GM18502 (cell line): ENCODE data around the gene EXD2.
"Not testable (repeated sequence)": the region's sequence is repeated elsewhere in the genome, so short reads cannot be mapped to it uniquely, and the experiment has no call there.

Experiments used
- ATAC-seq: cut with Tn5 transposase; IDR thresholded peaks from one replicate; pipeline ENCODE4 v1.9.1; 2021; ENCODE audit warnings: mild to moderate bottlenecking; ENCODE audit not compliant: unreplicated experiment, poor library complexity

Gene EXD2

DNA sequence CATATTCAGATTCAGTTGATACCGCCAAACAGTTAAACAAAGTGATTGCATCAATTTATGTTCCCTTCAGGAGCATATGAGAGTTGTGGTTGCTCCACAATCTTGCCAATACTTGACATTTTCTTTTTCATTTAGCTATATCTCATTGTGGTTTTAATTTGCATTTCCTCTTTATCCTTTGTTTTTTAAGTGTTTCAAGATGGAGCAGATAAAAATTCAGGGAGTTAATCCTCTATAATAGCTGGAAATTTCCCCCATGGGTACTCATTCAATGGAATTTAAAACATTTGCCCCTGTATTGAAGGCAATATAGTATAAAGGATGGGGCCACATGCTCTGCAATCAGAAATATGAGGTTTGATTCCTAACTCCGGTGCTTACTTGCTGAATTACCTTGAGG is 1.1 kb upstream of the EXD2 start:
- ATAC-seq = no peak

DNA sequence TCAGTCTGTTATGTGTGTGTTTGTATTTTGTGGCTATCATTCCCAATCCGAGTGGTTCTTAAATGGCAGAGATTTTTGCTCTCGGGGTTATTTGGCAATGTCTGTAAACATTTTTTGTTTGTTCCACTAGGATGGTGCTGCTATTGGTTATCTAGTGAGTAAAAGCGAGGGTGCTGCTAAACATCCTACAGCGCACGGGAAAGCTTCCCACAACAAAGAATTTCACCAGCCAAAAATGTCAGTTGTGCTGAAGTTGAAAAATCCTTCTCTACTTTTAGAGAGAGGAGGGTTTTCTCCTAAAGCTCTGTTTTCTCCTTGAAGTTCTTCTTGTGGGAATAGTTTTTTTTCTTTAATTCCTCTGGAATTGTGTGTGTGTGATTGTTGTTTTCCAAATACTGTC is 2.4 kb downstream of the EXD2 start:
- no peak for ATAC-seq

DNA sequence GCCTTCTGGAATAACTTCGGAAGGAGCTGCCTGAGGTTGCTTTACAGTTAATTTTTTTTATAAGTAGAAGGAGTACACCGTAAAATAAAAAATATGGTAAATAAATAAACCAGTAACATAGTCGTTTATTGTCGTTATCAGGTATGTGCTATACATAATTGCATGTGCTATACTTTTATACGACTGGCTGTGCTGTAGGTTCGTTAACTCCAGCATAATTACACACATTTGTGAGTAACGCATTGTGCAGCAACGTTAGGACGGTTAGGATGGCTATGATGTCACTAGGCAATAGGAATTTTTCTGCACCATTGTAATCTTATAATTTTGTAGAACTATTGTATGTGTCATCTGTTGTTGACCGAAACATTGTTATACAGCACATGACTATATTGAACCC is 8.5 kb downstream of the EXD2 start:
- no peak for ATAC-seq

DNA sequence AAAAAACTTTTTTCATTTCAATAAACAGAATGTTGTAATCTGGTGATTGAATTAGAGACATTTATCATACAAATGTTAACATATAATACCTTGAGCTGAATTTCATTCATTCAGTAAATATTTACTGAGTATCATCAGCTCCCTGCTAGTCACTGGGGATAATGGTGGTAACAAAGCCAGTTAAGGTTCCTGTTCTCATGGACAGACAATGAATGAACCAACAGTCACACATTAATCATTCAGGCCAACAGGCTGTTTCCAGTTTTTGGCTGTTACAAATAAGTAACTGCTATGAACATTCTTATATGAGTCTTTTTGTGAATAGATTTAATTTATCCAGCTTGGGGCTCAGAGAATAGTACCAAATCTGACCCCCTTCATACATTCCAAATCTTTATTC is 13.5 kb downstream of the EXD2 start:
- no peak for ATAC-seq

DNA sequence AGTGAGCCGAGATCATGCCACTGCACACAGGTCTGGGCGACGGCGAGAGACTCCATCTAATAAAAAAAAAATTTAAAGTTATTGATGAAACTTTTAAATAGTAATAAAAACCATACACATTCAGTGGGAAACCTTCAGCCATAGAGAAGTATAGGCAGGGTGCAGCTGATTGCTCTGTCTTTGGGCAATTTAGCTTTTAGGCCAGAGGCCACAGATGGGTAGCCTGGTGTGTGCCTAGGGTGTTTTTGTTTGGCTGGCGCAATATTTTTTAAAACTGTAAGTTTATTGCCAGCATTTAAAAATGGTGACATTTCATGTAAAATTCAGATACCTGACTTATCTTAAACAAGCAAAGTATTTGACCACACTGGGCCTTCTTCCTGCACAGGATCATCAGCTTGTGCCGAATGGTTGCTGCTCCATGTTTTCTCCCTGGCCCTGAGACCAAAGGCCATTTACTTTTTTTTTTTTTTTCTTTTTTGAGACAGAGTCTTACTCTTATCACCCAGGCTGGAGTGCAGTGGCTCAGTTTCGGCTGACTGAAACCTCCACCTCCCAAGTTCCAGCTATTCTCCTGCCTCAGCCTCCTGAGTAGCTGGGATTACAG is 16.2 kb downstream of the EXD2 start:
- ATAC-seq = no peak

DNA sequence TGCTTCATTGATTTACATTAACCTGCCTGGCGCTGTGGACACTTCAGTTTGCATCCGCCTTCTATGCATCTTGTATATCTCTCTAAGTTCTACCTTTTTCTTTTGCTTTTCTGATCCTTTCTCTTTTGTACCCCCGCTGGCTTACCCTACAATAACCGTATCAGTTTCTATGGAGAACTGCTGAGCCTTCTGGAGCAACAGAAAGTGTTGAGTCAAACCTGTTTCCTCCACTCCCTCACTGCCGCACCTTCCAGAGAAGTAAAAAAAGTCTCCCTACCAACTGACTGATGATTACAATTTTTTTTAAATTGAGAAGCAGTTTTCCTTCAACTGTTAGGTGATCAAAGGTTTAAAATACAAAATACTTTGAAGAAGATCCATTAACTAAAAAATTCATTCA is 17.4 kb downstream of the EXD2 start:
- ATAC-seq = peak; percentile 60

DNA sequence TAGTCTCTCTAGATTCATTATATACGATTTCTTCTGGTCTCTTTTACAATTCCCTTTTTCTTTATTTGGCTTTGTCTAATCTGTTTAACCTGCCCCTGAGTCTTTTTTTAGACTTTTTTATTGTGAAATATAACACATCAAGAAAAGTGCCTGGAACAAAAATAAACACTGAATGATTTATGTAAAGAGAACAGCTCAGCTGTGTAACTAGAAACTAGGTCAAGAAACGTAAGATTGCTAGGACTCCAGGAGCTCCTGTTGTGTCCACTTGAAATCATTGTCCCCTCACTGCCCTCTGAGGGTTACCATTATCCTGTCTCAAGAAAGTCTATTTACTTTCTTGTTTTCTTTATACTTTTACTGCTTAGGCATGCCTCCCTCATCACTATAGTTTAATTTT is 23.1 kb downstream of the EXD2 start:
- ATAC-seq = no peak

DNA sequence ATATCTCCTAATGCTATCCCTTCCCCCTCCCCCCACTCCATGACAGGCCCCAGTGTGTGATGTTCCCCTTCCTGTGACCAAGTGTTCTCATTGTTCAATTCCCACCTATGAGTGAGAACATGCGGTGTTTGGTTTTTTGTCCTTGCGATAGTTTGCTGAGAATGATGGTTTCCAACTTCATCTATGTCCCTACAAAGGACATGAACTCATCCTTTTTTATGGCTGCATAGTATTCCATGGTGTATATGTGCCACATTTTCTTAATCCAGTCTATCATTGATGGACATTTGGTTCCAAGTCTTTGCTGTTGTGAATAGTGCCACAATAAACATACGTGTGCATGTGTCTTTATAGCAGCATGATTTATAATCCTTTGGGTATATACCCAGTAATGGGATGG is 26.4 kb downstream of the EXD2 start:
- ATAC-seq = not testable (repeated sequence)

DNA sequence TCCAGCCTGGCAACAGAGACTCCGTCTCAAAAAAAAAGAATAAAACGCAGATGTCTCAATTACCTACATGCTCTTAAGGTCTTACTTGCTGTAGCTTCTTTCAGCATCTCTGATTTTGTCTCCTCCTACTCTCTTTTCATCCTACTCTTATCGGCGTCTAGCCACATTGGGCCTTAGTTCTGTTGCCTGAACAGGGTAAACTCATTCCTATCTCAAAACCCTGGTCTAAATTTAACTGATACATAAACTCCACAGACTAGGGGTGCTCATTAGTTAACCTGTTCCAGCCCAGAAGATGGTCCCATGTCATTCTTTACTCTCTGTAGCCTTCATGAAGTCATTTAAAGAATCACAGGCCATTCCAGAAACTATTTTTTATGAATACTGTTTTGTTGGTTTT is 33.6 kb downstream of the EXD2 start:
- ATAC-seq = no peak

DNA sequence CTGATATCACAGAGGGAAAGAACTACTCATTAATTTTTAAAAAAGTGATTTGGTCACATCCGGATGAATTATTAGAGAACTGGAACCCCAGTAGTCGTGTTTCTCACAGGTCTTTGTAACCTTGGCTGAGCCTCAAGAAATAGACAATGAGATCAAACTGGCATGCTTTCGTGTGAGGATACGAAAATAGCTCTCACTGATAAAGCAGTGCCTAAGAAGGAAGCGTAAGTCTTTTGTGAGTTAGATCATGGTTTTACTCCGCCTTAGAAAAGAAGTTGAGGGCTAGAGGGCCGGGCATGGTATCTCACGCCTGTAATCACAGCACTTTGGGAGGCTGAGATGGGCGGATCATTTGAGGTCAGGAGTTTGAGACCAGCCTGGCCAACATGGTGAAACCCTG is 34.9 kb downstream of the EXD2 start:
- no peak for ATAC-seq

DNA sequence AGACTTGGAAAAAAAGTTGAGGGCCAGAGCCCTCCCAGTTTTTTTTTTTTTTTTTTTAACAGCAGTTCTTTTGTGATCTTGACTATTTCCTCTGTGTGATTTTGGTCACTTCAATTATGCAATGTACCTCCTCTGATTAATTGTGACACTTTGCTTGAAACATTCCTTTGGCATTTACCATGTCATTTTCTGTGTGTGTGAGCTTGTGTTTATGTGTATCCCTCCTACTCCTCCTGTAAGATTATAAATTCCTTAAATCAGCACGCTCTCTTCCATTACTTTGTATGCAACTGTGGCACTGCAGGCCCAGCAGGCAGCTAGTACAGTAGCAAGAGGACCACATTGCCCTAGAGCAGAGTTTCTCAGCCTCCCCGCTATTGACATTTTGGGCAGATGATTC is 35.4 kb downstream of the EXD2 start:
- no peak for ATAC-seq

DNA sequence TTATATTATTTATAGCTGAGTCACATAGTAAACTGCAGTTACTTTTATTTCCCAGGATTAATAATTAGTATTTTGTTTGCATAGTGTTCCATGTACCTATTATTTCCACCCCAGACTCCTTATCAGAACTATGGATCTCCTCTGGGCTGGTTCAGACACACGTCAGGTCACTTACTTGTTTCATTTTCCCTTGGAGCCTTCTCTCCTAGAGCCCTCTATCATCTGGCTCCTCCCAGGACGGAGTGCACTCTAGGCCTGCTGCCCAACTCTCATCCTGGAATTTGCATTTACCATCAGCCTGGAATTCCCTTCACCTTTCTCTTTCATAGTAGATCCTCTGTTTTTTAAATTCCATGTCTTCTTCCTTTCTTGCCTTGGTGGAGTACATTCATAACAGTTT is 40.2 kb downstream of the EXD2 start:
- ATAC-seq = no peak

DNA sequence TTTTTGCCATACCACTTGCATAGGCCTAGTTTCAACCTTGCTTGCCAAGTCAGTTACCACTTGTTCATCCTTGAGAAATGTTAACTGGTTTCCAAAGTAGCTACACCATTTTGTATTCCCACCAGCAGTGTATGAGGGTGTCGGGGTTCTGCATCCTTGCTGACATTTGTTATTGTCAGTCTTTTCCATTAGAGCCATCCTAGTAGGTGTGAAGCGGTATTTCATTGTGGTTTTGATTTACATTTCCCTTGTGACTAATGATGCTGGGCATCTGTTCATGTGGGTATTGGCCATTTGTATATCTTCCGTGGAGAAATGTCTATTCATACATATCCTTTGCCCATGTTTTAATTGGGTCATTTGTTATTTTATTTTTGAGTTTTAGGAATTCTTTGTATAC is 41.1 kb downstream of the EXD2 start:
- no peak for ATAC-seq

DNA sequence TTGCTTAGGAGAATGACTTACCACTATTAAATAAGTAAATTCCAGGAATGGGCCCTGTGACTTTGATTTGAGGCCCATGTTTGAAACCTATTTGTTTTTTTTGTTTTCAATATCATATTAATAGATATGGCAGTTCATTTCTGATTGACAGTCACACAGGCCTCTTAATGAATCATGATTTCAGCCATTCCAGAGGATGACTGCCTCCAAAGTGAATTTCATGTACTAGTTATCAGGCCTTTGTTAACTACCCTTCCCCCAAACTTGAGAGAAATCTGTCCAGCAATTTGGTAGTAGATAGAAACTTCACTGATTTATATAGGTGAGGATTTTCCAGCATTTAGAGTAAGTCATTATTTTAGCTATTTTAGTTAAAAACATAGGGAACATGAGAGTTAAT is 42.8 kb downstream of the EXD2 start:
- no peak for ATAC-seq

DNA sequence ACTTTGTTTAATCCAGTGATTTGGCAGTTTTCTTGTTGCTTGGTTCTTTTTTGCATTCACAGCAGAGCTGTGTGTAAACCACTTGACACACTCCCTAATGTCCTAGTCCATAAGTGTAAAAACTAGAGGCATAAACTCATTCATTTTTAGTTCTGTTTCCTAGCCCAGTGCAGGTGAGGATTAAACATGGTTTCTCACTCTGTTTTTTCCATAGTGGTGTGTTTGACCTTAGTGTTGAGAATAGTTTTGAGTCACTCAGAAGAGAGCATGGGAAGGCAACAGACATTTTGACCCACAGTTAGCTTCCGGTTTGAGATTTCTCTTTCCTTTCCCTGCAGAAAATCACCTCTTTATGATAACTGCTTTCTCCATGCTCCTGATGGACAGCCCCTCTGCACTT is 44.4 kb downstream of the EXD2 start:
- ATAC-seq = no peak

DNA sequence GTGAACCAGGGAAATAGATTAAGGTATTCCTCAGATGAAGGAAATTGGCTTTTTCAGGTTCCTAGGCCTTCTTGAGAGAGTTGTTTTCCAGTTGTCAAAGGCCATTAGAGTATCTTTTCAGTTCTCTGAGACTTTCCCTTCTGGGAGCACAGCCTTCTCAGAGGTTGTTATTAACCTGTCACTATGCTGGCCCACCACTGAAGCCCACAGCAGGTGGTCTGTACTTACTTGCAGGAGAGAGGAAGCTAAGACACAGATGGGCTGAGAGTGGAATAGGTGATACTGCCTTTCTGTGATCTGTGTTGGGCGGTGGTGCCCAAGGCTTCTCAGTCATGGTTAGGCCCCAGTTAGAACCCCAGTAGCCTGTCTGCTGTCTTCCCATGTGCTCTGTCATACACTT is 45.8 kb downstream of the EXD2 start:
- ATAC-seq = no peak

DNA sequence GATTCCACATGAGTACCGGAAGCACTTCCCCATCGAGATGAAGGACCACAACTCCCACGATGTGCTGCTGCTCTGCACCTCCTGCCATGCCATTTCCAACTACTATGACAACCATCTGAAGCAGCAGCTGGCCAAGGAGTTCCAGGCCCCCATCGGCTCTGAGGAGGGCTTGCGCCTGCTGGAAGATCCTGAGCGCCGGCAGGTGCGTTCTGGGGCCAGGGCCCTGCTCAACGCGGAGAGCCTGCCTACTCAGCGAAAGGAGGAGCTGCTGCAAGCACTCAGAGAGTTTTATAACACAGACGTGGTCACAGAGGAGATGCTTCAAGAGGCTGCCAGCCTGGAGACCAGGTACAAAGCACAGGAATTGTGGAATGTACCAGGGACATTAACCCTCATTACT is 46.3 kb downstream of the EXD2 start:
- ATAC-seq = no peak

DNA sequence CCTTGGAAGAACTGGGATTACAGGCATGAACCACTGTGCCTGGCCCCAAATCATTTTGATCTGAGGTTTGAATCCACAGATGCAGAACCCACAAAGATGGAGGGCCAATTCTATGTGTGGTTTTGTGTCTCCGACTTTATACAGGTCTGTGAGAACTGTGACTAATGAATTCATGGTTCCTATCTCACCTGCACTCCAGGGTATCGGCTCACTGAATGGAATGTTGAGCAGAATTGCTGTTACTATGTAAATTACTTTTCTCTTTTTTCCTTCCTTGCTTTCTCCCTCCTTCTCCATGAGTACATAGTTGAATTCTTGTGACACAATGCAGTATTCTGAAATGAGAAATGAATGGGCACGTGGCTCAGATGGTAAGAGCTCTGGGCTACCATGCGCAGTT is 47.6 kb downstream of the EXD2 start:
- no peak for ATAC-seq

DNA sequence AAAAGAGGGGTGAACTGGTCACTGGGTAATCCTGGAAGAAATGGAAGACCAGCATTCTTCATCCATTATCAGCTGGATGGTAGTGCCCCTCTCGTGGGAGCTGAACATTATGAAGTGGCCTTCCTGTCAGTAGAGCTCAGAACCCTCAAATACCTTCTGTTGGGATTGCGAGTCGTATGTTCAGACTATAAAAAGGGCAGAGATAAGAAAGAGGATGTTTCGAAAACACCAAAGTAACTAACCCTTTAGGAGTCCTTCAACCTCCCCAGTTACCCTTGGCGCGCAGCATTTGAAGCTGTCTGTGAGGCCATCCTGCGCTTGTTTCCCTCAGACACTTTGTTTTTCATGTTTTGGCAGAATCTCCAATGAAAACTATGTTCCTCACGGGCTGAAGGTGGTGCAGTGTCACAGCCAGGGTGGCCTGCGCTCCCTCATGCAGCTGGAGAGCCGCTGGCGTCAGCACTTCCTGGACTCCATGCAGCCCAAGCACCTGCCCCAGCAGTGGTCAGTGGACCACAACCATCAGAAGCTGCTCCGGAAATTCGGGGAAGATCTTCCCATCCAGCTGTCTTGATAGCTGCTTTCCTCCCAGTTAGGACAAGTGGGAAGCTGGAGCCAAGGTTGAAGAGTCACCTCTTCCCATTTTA is 49.4 kb downstream of the EXD2 start:
- ATAC-seq = no peak

DNA sequence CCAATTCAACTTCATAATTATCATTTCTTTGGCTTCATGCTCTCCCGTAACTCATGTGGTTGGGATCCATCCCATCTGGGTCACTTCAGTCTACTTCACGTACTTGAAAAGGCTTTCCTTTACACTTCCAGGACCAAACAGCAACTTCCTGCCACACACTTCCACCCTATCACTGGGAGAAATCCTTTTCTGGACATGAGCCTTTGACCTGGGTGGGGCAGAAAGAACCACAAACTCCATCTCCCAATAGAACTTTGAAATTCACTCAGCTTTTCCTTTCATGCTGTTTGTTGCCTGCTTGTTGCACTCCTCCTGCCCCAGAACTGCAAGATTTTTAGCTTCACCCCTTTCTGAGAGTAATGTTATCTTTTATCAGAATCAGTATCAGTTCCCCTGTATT is 50.3 kb downstream of the EXD2 start:
- no peak for ATAC-seq

DNA sequence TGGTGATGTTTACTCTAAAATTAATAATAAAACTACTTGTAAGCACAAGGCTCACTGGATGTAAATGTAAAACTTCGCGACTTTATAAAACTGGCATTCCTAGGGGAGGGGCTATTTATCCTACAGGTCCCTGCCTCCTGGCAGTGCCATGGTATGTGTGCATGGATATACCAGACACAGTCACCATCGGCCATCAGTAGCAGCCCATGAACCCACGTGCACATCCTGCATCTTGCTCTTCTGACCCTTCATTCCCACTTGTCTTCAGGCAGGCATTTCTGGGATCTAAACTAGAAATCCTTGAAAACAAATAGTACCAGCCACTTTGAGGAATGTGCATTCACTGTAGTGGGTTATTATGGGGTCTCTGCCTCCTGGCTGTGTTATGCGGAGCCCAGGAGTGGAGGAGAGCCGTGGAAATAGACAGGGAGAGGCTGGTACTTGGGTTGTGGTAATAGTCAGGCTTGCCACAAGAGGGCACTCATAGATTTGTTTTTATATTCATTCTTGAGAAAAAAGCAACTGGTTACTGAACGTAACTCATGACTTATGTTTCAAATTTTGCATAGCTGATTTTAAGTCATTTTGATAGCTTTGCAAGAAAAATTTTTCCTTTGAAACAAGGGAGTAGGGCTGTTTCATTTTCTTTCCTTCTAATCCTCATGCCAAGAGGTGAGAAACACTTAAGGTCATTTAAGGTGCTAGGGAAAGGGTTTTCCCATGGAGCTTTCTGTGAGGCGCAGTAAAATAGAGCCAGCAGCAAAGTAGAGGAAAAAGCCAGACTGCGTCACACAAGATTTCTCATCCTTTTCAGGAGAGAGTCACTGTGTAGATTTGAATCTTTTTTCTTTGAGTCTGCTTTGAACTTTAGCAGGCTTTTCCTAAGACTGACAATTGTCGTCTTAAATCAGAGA is 51.3 kb downstream of the EXD2 start:
- ATAC-seq = no peak

DNA sequence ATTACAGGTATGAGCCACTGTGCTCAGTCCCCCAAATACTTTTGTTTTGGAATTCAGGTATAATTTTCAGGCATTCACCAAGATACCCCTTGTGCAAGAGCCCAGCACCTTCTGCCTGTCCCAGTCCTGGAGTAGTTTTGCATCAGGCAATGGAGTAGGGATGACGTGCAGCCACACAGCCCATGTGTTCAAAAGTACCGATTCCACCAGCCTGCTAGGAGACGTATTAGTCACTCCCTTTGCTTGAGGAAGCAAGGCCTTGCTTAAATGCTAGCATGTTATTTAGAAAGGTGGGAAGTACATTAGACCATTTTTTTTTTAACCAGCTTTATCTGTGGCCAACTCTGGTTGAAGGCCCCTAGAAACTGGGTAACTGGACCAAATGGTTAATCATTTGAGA is 53.6 kb downstream of the EXD2 start:
- no peak for ATAC-seq
